SK-N-SH treated with all-trans-retinoic acid at 6 μM for 48 hours (cell line): ENCODE data around the gene SLC2A6.

Experiments
- ATAC-seq: fragments of 200-7000 bp; cut with Tn5 transposase; 3 replicates; pipeline ENCODE4 v1.9.1; 2020; ENCODE audit warnings: mild to moderate bottlenecking, moderate library complexity
- BACH2 ChIP-seq: fragments of 250-450 bp; sonication (Bioruptor Pico); IDR thresholded peaks from 2 replicates; pipeline ENCODE4 v1.9.0; 2021; ENCODE audit warnings: mild to moderate bottlenecking, borderline replicate concordance
- CREB5 ChIP-seq: fragments of 250-450 bp; sonication (Bioruptor Pico); IDR thresholded peaks from 2 replicates; pipeline ENCODE4 v1.5.1; 2020; ENCODE audit warnings: low read depth, mild to moderate bottlenecking, moderate library complexity
- CSDC2 ChIP-seq: fragments of 250-450 bp; sonication (Bioruptor Pico); IDR thresholded peaks from 2 replicates; pipeline ENCODE4 v1.5.0; 2020; ENCODE audit warnings: mild to moderate bottlenecking, moderate library complexity
- CSRNP3 ChIP-seq: fragments of 250-450 bp; sonication (Bioruptor Pico); IDR thresholded peaks from 2 replicates; pipeline ENCODE4 v1.5.1; 2021; ENCODE audit warnings: mild to moderate bottlenecking, moderate library complexity
- ESRRG ChIP-seq: fragments of 250-450 bp; sonication (Bioruptor Pico); IDR thresholded peaks from 2 replicates; pipeline ENCODE4 v1.6.1; 2021; ENCODE audit warnings: mild to moderate bottlenecking
- GLIS3 ChIP-seq: fragments of 250-450 bp; sonication (Bioruptor Pico); IDR thresholded peaks from 2 replicates; pipeline ENCODE4 v1.5.0; 2020; ENCODE audit warnings: mild to moderate bottlenecking, moderate library complexity
- ISL1 ChIP-seq: fragments of 250-450 bp; sonication (Bioruptor Pico); IDR thresholded peaks from 2 replicates; pipeline ENCODE4 v2.1.2; 2022; ENCODE audit warnings: mild to moderate bottlenecking, moderate library complexity
- OSR1 ChIP-seq: fragments of 250-450 bp; sonication (Bioruptor Pico); IDR thresholded peaks from 2 replicates; pipeline ENCODE4 v1.8.0; 2022; ENCODE audit warnings: moderate library complexity, mild to moderate bottlenecking, inconsistent platforms
- PATZ1 ChIP-seq: fragments of 250-450 bp; sonication (Bioruptor Pico); IDR thresholded peaks from 2 replicates; pipeline ENCODE4 v1.8.0; 2020; ENCODE audit warnings: mild to moderate bottlenecking, moderate library complexity, borderline replicate concordance
- POU6F1 ChIP-seq: fragments of 250-450 bp; sonication (Bioruptor Pico); IDR thresholded peaks from 2 replicates; pipeline ENCODE4 v1.8.0; 2021; ENCODE audit warnings: low read depth, mild to moderate bottlenecking, moderate library complexity, borderline replicate concordance
- SNAI2 ChIP-seq: fragments of 250-450 bp; sonication (Bioruptor Pico); IDR thresholded peaks from 2 replicates; pipeline ENCODE4 v1.5.0; 2020; ENCODE audit warnings: mild to moderate bottlenecking, moderate library complexity
- TCF4 ChIP-seq: fragments of 250-450 bp; sonication (Bioruptor Pico); IDR thresholded peaks from 2 replicates; pipeline ENCODE4 v1.8.0; 2021; ENCODE audit warnings: mild to moderate bottlenecking, moderate library complexity, borderline replicate concordance
- ZC3H10 ChIP-seq: fragments of 250-450 bp; sonication (Bioruptor Pico); IDR thresholded peaks from 2 replicates; pipeline ENCODE4 v1.5.1; 2021; ENCODE audit warnings: mild to moderate bottlenecking, moderate library complexity
- ZFP3 ChIP-seq: fragments of 250-450 bp; sonication (Bioruptor Pico); IDR thresholded peaks from 2 replicates; pipeline ENCODE4 v1.5.0; 2020; ENCODE audit warnings: mild to moderate bottlenecking, moderate library complexity
- ZFP30 ChIP-seq: fragments of 450-650 bp; formaldehyde crosslinking; IDR thresholded peaks from 2 replicates; pipeline ENCODE4 v1.5.0; 2022; ENCODE audit warnings: mild to moderate bottlenecking, moderate library complexity
- ZNF565 ChIP-seq: fragments of 450-650 bp; formaldehyde crosslinking; conservative IDR thresholded peaks from 2 replicates; pipeline ENCODE4 v1.5.0; 2020; ENCODE audit warnings: low read depth, mild to moderate bottlenecking, moderate library complexity

Gene SLC2A6

GRCh38 chr9:133472277-133472645 lies 6.6 kb downstream of the SLC2A6 start (continued):
- no peak for TF ChIP-seq ZNF565 (CRISPR knock-in tag)
- no peak for TF ChIP-seq SNAI2
- TF ChIP-seq CSDC2 (CRISPR knock-in tag) = no peak
- TF ChIP-seq BACH2 (CRISPR knock-in tag) = no peak
- no peak for TF ChIP-seq ISL1 (CRISPR knock-in tag)

GRCh38 chr9:133471551-133472276 lies 7.2 kb downstream of the SLC2A6 start:
- TF ChIP-seq CREB5 (CRISPR knock-in tag) (no peak), GLIS3 (CRISPR knock-in tag) (no peak), PATZ1 (no peak), ZC3H10 (no peak), SNAI2 (no peak), ZFP3 (CRISPR knock-in tag) (no peak)
- ATAC-seq = no peak

GRCh38 chr9:133470988-133471387 lies 7.9 kb downstream of the SLC2A6 start:
- TF ChIP-seq CSDC2 (CRISPR knock-in tag) = no peak
- no peak for TF ChIP-seq OSR1 (CRISPR knock-in tag)
- no peak for TF ChIP-seq CSRNP3 (CRISPR knock-in tag)
- no peak for TF ChIP-seq ESRRG (CRISPR knock-in tag)
- TF ChIP-seq ZC3H10 = no peak
- TF ChIP-seq CREB5 (CRISPR knock-in tag) = no peak
- no peak for TF ChIP-seq ZNF565 (CRISPR knock-in tag)

GRCh38 chr9:133470427-133470924 lies 8.4 kb downstream of the SLC2A6 start:
- TF ChIP-seq CREB5 (CRISPR knock-in tag) (no peak), CSRNP3 (CRISPR knock-in tag) (no peak), SNAI2 (no peak), ISL1 (CRISPR knock-in tag) (no peak), TCF4 (no peak), PATZ1 (no peak), ZFP30 (no peak), POU6F1 (no peak)
- 0 out of 3 replicates have a peak, but pooled peaks have one; percentile 2 for ATAC-seq

More at GRCh38 chr9:133470988-133471387, 7.9 kb downstream of the SLC2A6 start:
- ATAC-seq = no peak
